AG04449 (cell line): ENCODE results near the gene MSGN1.

Source experiments
- CTCF ChIA-PET: fragments of 350-600 bp; formaldehyde crosslinking; extraction: SDS; loops from one replicate; lab custom pipeline; 2021; ENCODE audit warnings: antibody characterized with exemption; lab: Yijun Ruan, JAX
- POLR2A ChIA-PET: fragments of 400-600, 350-600 bp; formaldehyde crosslinking; extraction: SDS; loops from one replicate; lab custom pipeline; 2020; ENCODE audit warnings: antibody characterized with exemption, inconsistent platforms; lab: Yijun Ruan, JAX
- DNase-seq: peaks from one replicate; pipeline ENCODE4 v3.0.0-alpha.2; 2010; ENCODE audit warnings: low read depth, low spot score
- H3K4me3 ChIP-seq: 2 replicates; pipeline ENCODE4 v1.5.1; 2011; ENCODE audit warnings: low read depth, mild to moderate bottlenecking, control low read depth, low read length
- TF ChIP-seq, protein P1 (sequence below): IDR thresholded peaks from one replicate; pipeline ENCODE4 v1.5.1; 2011; ENCODE audit warnings: mild to moderate bottlenecking, moderate library complexity, low read length, control low read depth, inconsistent platforms; ENCODE audit not compliant: insufficient read depth; ENCODE audit errors: missing control alignments

The MSGN1 gene

GRCh38 chr2:17793296-17793695 is 23.0 kb upstream of the MSGN1 start:
- ChIA-PET CTCF (interaction anchor here (1.2 kb wide), 1 partner anchor 9 kb away, joined by 6 read pairs; no protein-coding TSS in a partner anchor), POLR2A (no interaction called here)
- TF ChIP-seq, protein P1, sequence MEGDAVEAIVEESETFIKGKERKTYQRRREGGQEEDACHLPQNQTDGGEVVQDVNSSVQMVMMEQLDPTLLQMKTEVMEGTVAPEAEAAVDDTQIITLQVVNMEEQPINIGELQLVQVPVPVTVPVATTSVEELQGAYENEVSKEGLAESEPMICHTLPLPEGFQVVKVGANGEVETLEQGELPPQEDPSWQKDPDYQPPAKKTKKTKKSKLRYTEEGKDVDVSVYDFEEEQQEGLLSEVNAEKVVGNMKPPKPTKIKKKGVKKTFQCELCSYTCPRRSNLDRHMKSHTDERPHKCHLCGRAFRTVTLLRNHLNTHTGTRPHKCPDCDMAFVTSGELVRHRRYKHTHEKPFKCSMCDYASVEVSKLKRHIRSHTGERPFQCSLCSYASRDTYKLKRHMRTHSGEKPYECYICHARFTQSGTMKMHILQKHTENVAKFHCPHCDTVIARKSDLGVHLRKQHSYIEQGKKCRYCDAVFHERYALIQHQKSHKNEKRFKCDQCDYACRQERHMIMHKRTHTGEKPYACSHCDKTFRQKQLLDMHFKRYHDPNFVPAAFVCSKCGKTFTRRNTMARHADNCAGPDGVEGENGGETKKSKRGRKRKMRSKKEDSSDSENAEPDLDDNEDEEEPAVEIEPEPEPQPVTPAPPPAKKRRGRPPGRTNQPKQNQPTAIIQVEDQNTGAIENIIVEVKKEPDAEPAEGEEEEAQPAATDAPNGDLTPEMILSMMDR = no peak
- no peak for DNase-seq
- no peak overlapping the region for H3K4me3 ChIP-seq

- H3K4me3 ChIP-seq = no peak overlapping the region
- no peak for DNase-seq
- ChIA-PET CTCF (interaction anchor here (1.1 to 1.2 kb wide), 2 partner anchors 9 to 38 kb away, joined by 3 to 6 read pairs; no protein-coding TSS in a partner anchor), POLR2A (no interaction called here)
- TF ChIP-seq, protein P1 = no peak
These were observed 22.4 kb upstream of the MSGN1 start for GRCh38 chr2:17793803-17794354.

- H3K4me3 ChIP-seq = no peak overlapping the region
- CTCF ChIA-PET = interaction anchor here (1.0 kb wide), 1 partner anchor 1017 kb away, joined by 4 read pairs; no protein-coding TSS in a partner anchor
- POLR2A ChIA-PET = no interaction called here
- no peak for DNase-seq
- TF ChIP-seq, protein P1 = no peak
These were observed 21.0 kb upstream of the MSGN1 start for GRCh38 chr2:17795309-17795708.

DNA sequence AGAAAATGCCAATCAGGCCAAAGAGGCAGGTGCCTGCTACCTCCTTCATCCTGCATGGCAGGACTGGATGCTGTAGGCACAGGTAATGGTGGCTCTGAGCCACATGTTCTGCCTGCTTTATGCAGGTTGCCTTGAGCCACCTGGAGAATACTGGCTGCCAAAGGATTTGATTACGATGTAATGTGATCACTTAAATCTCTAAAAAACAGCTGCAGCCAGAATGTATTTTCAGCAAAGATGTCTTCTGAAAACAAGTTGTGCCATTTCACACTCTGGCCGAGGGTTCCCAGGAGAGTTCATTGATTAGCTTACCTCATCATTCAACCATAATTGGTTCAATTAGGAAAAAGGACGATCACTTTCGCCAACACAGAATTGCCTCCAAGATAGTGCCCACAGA is 17.9 kb upstream of the MSGN1 start:
- ChIA-PET CTCF (no interaction called here), POLR2A (no interaction called here)
- no peak for DNase-seq
- H3K4me3 ChIP-seq = no peak overlapping the region
- TF ChIP-seq, protein P1 = no peak

DNA sequence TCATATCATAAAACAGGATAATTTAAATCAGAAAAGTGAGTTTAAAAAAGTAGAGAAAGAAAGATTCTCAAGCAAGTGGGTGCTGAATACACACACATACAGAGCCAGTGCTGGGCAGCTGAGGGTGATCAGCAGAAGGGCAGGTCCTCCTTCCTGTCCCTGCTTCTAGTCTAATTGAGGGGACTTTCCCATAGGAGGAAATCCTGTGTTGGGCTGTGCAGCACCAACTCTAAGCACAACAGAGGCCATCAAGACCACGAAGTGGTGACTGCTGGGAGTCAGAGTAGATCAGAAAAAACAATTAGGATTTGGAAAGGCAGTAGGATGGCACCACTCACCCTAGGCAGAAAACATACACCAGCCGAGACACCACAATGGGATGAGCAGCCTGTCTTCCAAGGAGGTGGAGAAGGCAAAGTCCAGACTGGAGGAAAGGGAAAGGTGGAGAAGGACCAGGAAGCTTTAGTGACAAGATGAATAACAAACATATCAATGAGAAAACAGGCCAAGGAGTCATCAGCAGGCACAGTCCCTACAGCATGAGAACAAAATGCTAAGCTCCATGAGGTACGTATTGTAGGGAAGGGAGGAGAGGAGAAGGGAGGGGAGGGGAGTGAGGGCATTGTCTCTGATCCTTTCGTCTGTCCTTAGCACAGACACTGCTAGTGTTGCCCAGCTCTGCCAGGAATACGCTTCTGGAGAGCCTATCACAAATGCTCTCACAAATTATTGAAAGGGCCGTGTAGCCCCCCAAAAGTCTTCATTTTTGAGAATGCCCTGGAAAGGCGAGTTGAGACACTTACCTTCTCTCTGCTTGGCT is 16.7 kb upstream of the MSGN1 start:
- CTCF ChIA-PET = interaction anchor here (1.1 to 1.2 kb wide), 2 partner anchors 32 to 80 kb away, joined by 4 to 5 read pairs; no protein-coding TSS in a partner anchor
- POLR2A ChIA-PET = interaction anchor here (1.0 kb wide), 1 partner anchor 13 kb away, joined by 3 read pairs; no protein-coding TSS in a partner anchor
- no peak for DNase-seq
- H3K4me3 ChIP-seq = no peak overlapping the region
- TF ChIP-seq, protein P1 = no peak

DNA sequence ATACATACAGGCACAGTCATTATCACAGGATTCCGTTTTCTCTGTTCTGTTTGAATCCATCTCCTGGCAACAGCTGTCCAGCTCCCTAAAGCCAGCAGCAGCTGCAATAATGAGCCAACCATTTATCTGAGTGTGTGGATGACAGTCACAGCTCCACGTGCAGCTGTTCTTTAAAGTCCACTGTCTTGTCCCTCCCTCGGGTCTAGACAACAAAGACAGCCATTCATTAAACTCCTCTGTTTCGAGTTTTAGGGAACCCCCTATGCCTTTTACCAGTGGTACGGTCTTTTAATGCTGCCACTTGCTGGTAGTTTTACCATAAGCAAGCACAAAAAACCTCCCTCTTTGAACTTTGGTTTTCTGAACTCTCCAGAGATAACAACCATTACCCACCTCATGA is 16.0 kb upstream of the MSGN1 start:
- CTCF ChIA-PET = interaction anchor here (1.1 to 1.2 kb wide), 2 partner anchors 31 to 81 kb away, joined by 4 to 5 read pairs; no protein-coding TSS in a partner anchor
- no peak for DNase-seq

More for the DNA sequence above, 16.0 kb upstream of the MSGN1 start:
- POLR2A ChIA-PET = interaction anchor here (1.0 kb wide), 1 partner anchor 12 kb away, joined by 3 read pairs; no protein-coding TSS in a partner anchor
- H3K4me3 ChIP-seq = no peak overlapping the region
- TF ChIP-seq, protein P1 = no peak
